Activated CD8-positive, alpha-beta memory T cell treated with anti-CD3 and anti-CD28 coated beads for 1 hour (primary cell): ENCODE data around the gene ATP6V1A.

ENCODE experiments used
- DNase-seq, 2 donors: peaks; one replicate each; pipeline ENCODE4 v3.0.0-alpha.2; 2020; ENCODE audit warnings: low read depth in 1 of 2; ENCODE audit errors: extremely low read depth in 1 of 2

Gene ATP6V1A

GRCh38 chr3:113745756-113746547 lies 883 bp upstream of the ATP6V1A start, which contains the start of gene NAA50:
Gene NAA50 (minus strand): TSS chr3:113746249. CDS start chr3:113745949, 300 bp downstream.
- DNase-seq, result peak; percentile 88 to 91

- DNase-seq, result no peak
Observed at GRCh38 chr3:113747283-113748046, 630 bp downstream of the ATP6V1A start.

GRCh38 chr3:113751141-113751540 lies 4.3 kb downstream of the ATP6V1A start:
- DNase-seq, result no peak

- DNase-seq, result no peak
Observed at GRCh38 chr3:113753376-113753985, 6.6 kb downstream of the ATP6V1A start.

- DNase-seq, result no peak
Observed at GRCh38 chr3:113754494-113755159, 7.8 kb downstream of the ATP6V1A start.

- no peak for DNase-seq
Observed at GRCh38 chr3:113758389-113759024, 11.7 kb downstream of the ATP6V1A start.

GRCh38 chr3:113764698-113765097 lies 17.9 kb downstream of the ATP6V1A start:
- no peak for DNase-seq

GRCh38 chr3:113769551-113769950 lies 22.7 kb downstream of the ATP6V1A start:
- no peak for DNase-seq

- no peak for DNase-seq
Observed at GRCh38 chr3:113771993-113772392, 25.2 kb downstream of the ATP6V1A start.

GRCh38 chr3:113773381-113773780 lies 26.5 kb downstream of the ATP6V1A start:
- DNase-seq, result no peak

GRCh38 chr3:113775516-113775915 lies 28.7 kb downstream of the ATP6V1A start:
- no peak for DNase-seq

- no peak for DNase-seq
Observed at GRCh38 chr3:113776564-113776963, 29.7 kb downstream of the ATP6V1A start.

- no peak for DNase-seq
Observed at GRCh38 chr3:113783463-113783862, 36.6 kb downstream of the ATP6V1A start.

GRCh38 chr3:113783980-113784379 lies 37.1 kb downstream of the ATP6V1A start:
- no peak for DNase-seq

- no peak for DNase-seq
Observed at GRCh38 chr3:113791381-113791780, 44.5 kb downstream of the ATP6V1A start.

- DNase-seq, result no peak
Observed at GRCh38 chr3:113794526-113794925, 47.7 kb downstream of the ATP6V1A start.

- no peak for DNase-seq
Observed at GRCh38 chr3:113795693-113796092, 48.9 kb downstream of the ATP6V1A start.

- DNase-seq, result no peak
Observed at GRCh38 chr3:113802795-113803455, 56.1 kb downstream of the ATP6V1A start.

GRCh38 chr3:113804661-113805060 lies 57.8 kb downstream of the ATP6V1A start:
- DNase-seq, result no peak

- no peak for DNase-seq
Observed at GRCh38 chr3:113805249-113805648, 58.4 kb downstream of the ATP6V1A start.
